PFSK-1 (cell line): ENCODE data around the gene ATXN7L1.

ENCODE experiments used
- FOXP2 ChIP-seq: optimal IDR thresholded peaks from 2 replicates; pipeline ENCODE3; 2011; ENCODE audit warnings: borderline replicate concordance, control low read depth, inconsistent platforms; ENCODE audit not compliant: insufficient read depth; ENCODE audit errors: extremely low read length, extremely low read depth
- POLR2AphosphoS5 ChIP-seq: IDR thresholded peaks from 2 replicates; pipeline ENCODE4 v1.6.1; 2012; ENCODE audit warnings: low read depth, mild to moderate bottlenecking, control low read depth, low read length, moderate library complexity
- REST ChIP-seq, 2 experiments: IDR thresholded peaks; 2 replicates each; pipeline versions ENCODE4 v1.6.1 to v1.8.0; 2011 to 2012; ENCODE audit warnings: low read depth in 2 of 2, low read length in 2 of 2, control low read depth in 1 of 2, inconsistent platforms in 1 of 2, mild to moderate bottlenecking in 1 of 2, moderate library complexity in 1 of 2; ENCODE audit not compliant: insufficient read depth in 1 of 2
- SIN3A ChIP-seq: IDR thresholded peaks from 2 replicates; pipeline ENCODE4 v1.6.1; 2012; ENCODE audit warnings: mild to moderate bottlenecking, low read length, moderate library complexity, borderline replicate concordance; ENCODE audit not compliant: insufficient read depth
- TAF1 ChIP-seq: IDR thresholded peaks from 2 replicates; pipeline ENCODE4 v1.6.1; 2012; ENCODE audit warnings: low read length, control low read depth, borderline replicate concordance; ENCODE audit not compliant: insufficient read depth

Gene ATXN7L1

GRCh38 chr7:105707967-105708762, 168.2 kb downstream of the ATXN7L1 start:
- TF ChIP-seq FOXP2 (no peak), REST (IDR thresholded peaks at IDR 0.05; ENCODE audit: insufficient read depth in 1 of 2, low read depth in 2 of 2, low read length in 2 of 2) (no peak), TAF1 (no peak), SIN3A (no peak), POLR2AphosphoS5 (no peak)

GRCh38 chr7:105707381-105707780, 169.0 kb downstream of the ATXN7L1 start:
- no peak for TF ChIP-seq REST (IDR thresholded peaks at IDR 0.05; ENCODE audit: insufficient read depth in 1 of 2, low read depth in 2 of 2, low read length in 2 of 2)
- TF ChIP-seq FOXP2: no peak
- no peak for TF ChIP-seq TAF1
- TF ChIP-seq POLR2AphosphoS5: no peak
- no peak for TF ChIP-seq SIN3A

GRCh38 chr7:105705427-105705826, 171.0 kb downstream of the ATXN7L1 start:
- no peak for TF ChIP-seq POLR2AphosphoS5
- TF ChIP-seq FOXP2: no peak
- TF ChIP-seq SIN3A: no peak
- TF ChIP-seq TAF1: no peak
- TF ChIP-seq REST (IDR thresholded peaks at IDR 0.05; ENCODE audit: insufficient read depth in 1 of 2, low read depth in 2 of 2, low read length in 2 of 2): no peak

GRCh38 chr7:105703207-105703930, 173.0 kb downstream of the ATXN7L1 start:
- TF ChIP-seq TAF1 (no peak), POLR2AphosphoS5 (no peak), REST (IDR thresholded peaks at IDR 0.05; ENCODE audit: insufficient read depth in 1 of 2, low read depth in 2 of 2, low read length in 2 of 2) (no peak), FOXP2 (no peak), SIN3A (no peak)
